ENCODE measurements around the gene KCNAB3. TPM values are rescaled to one million over a fixed set of nuclear protein-coding genes. Genes with fewer than 3 reads are reported as not detected.

Gene KCNAB3
- total RNA-seq (2014; rRNA removed; shearing (Covaris generic)): 0.45 and 2.7 TPM in 2 replicates

- Histone ChIP-seq H3K27me3 (replicated peaks) (no peaks in the 10 kb centered on the region), H3K9me3 (replicated peaks) (no peaks in the 10 kb centered on the region), H3K4me1 (replicated peaks) (peaks cover 13% of the 10 kb centered on the region), H3K27ac (no peak within 1 kb of the TSS), H3K4me3 (no peak within 1 kb of the TSS; the same call in 1 of the 2 replicates), H3K36me3 (peaks cover 24% of the 10 kb centered on the region)
- no peak for DNase-seq (ENCODE audit: low read depth in 1 of 2, low spot score in 2 of 2)
Measured at GRCh38 chr17:7929158-7930023, at the start of gene KCNAB3. KCNAB3 (minus strand) TSS chr17:7929856; CDS start chr17:7929435, 421 bp downstream.

GRCh38 chr17:7977805-7978204 lies 48.1 kb upstream of the KCNAB3 start:
- Histone ChIP-seq H3K27me3 (replicated peaks) (peaks cover 5% of the 10 kb centered on the region; the same call in 1 of the 2 replicates), H3K4me3 (no peak overlapping the region), H3K36me3 (no peaks in the 10 kb centered on the region), H3K27ac (no peak overlapping the region), H3K9me3 (replicated peaks) (peaks cover 11% of the 10 kb centered on the region), H3K4me1 (replicated peaks) (peaks cover 9% of the 10 kb centered on the region; the same call in 1 of the 2 replicates)
- no peak for DNase-seq (ENCODE audit: low read depth in 1 of 2, low spot score in 2 of 2)

- no peak overlapping the region for H3K27ac ChIP-seq
- H3K27me3 ChIP-seq (replicated peaks): peaks cover 7% of the 10 kb centered on the region; the same call in 1 of the 2 replicates
- peak in 1 of 2 experiments; percentile 3 for DNase-seq (ENCODE audit: low read depth in 1 of 2, low spot score in 2 of 2)
- no peak overlapping the region for H3K4me3 ChIP-seq
- no peaks in the 10 kb centered on the region for H3K36me3 ChIP-seq
- H3K9me3 ChIP-seq (replicated peaks): peaks cover 11% of the 10 kb centered on the region
- H3K4me1 ChIP-seq (replicated peaks): peaks cover 4% of the 10 kb centered on the region; the same call in 1 of the 2 replicates
Measured at GRCh38 chr17:7977039-7977438, 47.4 kb upstream of the KCNAB3 start.

- Histone ChIP-seq H3K36me3 (no peaks in the 10 kb centered on the region), H3K4me3 (no peak overlapping the region), H3K9me3 (replicated peaks) (peaks cover 11% of the 10 kb centered on the region), H3K4me1 (replicated peaks) (no peaks in the 10 kb centered on the region), H3K27ac (no peak overlapping the region), H3K27me3 (replicated peaks) (peaks cover 16% of the 10 kb centered on the region)
- DNase-seq (ENCODE audit: low read depth in 1 of 2, low spot score in 2 of 2): no peak
Measured at GRCh38 chr17:7974638-7975131, 45.0 kb upstream of the KCNAB3 start.

GRCh38 chr17:7972131-7972785 lies 42.6 kb upstream of the KCNAB3 start:
- DNase-seq (ENCODE audit: low read depth in 1 of 2, low spot score in 2 of 2): no peak

GRCh38 chr17:7971651-7972050 lies 42.0 kb upstream of the KCNAB3 start:
- H3K4me3 ChIP-seq: no peak overlapping the region
- H3K4me1 ChIP-seq (replicated peaks): no peaks in the 10 kb centered on the region
- H3K9me3 ChIP-seq (replicated peaks): peaks cover 11% of the 10 kb centered on the region
- H3K27ac ChIP-seq: no peak overlapping the region
- peaks cover 11% of the 10 kb centered on the region for H3K27me3 ChIP-seq (replicated peaks)
- H3K36me3 ChIP-seq: no peaks in the 10 kb centered on the region
- no peak for DNase-seq (ENCODE audit: low read depth in 1 of 2, low spot score in 2 of 2)

More at GRCh38 chr17:7972131-7972785, 42.6 kb upstream of the KCNAB3 start:
- Histone ChIP-seq H3K27me3 (replicated peaks) (peaks cover 11% of the 10 kb centered on the region), H3K36me3 (no peaks in the 10 kb centered on the region), H3K4me1 (replicated peaks) (no peaks in the 10 kb centered on the region), H3K27ac (no peak overlapping the region), H3K4me3 (no peak overlapping the region), H3K9me3 (replicated peaks) (peaks cover 11% of the 10 kb centered on the region)

- Histone ChIP-seq H3K4me1 (replicated peaks) (no peaks in the 10 kb centered on the region), H3K4me3 (no peak overlapping the region)
- no peak for DNase-seq (ENCODE audit: low read depth in 1 of 2, low spot score in 2 of 2)
Measured at GRCh38 chr17:7969433-7969832, 39.8 kb upstream of the KCNAB3 start.

GRCh38 chr17:7967751-7968150 lies 38.1 kb upstream of the KCNAB3 start:
- no peaks in the 10 kb centered on the region for H3K4me1 ChIP-seq (replicated peaks)
- no peak for DNase-seq (ENCODE audit: low read depth in 1 of 2, low spot score in 2 of 2)
- H3K36me3 ChIP-seq: no peaks in the 10 kb centered on the region
- no peak overlapping the region for H3K27ac ChIP-seq
- no peaks in the 10 kb centered on the region for H3K9me3 ChIP-seq (replicated peaks)
- no peak overlapping the region for H3K4me3 ChIP-seq
- H3K27me3 ChIP-seq (replicated peaks): peaks cover 24% of the 10 kb centered on the region

More at GRCh38 chr17:7969433-7969832, 39.8 kb upstream of the KCNAB3 start:
- Histone ChIP-seq H3K27ac (no peak overlapping the region), H3K27me3 (replicated peaks) (peaks cover 24% of the 10 kb centered on the region), H3K9me3 (replicated peaks) (peaks cover 2% of the 10 kb centered on the region; the same call in 1 of the 2 replicates), H3K36me3 (no peaks in the 10 kb centered on the region)

GRCh38 chr17:7961421-7961820 lies 31.8 kb upstream of the KCNAB3 start:
- no peak overlapping the region for H3K27ac ChIP-seq
- no peaks in the 10 kb centered on the region for H3K36me3 ChIP-seq
- DNase-seq (ENCODE audit: low read depth in 1 of 2, low spot score in 2 of 2): no peak
- H3K27me3 ChIP-seq (replicated peaks): peaks cover 25% of the 10 kb centered on the region
- H3K4me1 ChIP-seq (replicated peaks): no peaks in the 10 kb centered on the region
- H3K9me3 ChIP-seq (replicated peaks): no peaks in the 10 kb centered on the region
- no peak overlapping the region for H3K4me3 ChIP-seq

GRCh38 chr17:7959503-7960253 lies 30.0 kb upstream of the KCNAB3 start:
- Histone ChIP-seq H3K36me3 (no peaks in the 10 kb centered on the region), H3K9me3 (replicated peaks) (no peaks in the 10 kb centered on the region), H3K27me3 (replicated peaks) (peaks cover 12% of the 10 kb centered on the region), H3K27ac (no peak overlapping the region), H3K4me3 (no peak overlapping the region), H3K4me1 (replicated peaks) (no peaks in the 10 kb centered on the region)
- no peak for DNase-seq (ENCODE audit: low read depth in 1 of 2, low spot score in 2 of 2)

- H3K4me3 ChIP-seq: no peak overlapping the region
- no peak overlapping the region for H3K27ac ChIP-seq
- DNase-seq (ENCODE audit: low read depth in 1 of 2, low spot score in 2 of 2): no peak
- no peaks in the 10 kb centered on the region for H3K9me3 ChIP-seq (replicated peaks)
- H3K4me1 ChIP-seq (replicated peaks): no peaks in the 10 kb centered on the region
- no peaks in the 10 kb centered on the region for H3K36me3 ChIP-seq
- H3K27me3 ChIP-seq (replicated peaks): peaks cover 5% of the 10 kb centered on the region
Measured at GRCh38 chr17:7956228-7956965, 26.7 kb upstream of the KCNAB3 start.

- H3K27ac ChIP-seq: no peak overlapping the region
- H3K27me3 ChIP-seq (replicated peaks): peaks cover 4% of the 10 kb centered on the region; the same call in 1 of the 2 replicates
- H3K4me1 ChIP-seq (replicated peaks): no peaks in the 10 kb centered on the region
- no peaks in the 10 kb centered on the region for H3K9me3 ChIP-seq (replicated peaks)
- no peaks in the 10 kb centered on the region for H3K36me3 ChIP-seq
- H3K4me3 ChIP-seq: no peak overlapping the region
- no peak for DNase-seq (ENCODE audit: low read depth in 1 of 2, low spot score in 2 of 2)
Measured at GRCh38 chr17:7955414-7956227, 26.0 kb upstream of the KCNAB3 start.
